ENCODE data around the gene SUPT7L.

GRCh38 chr2:27663285-27664153, at the start of gene SUPT7L, which contains the start of gene SLC4A1AP:
- TF ChIP-seq CTCF (IDR thresholded peaks at IDR 0.05): peak in 1 of 3 experiments; percentile 9
- TF ChIP-seq POLR2A (IDR thresholded peaks at IDR 0.05; ENCODE audit: low read depth): peak; percentile 30
- peak; percentile 73 to 74 for TF ChIP-seq POLR2AphosphoS5 (IDR thresholded peaks at IDR 0.05)

All from esophagus muscularis mucosa (tissue), 3 donors.